Adrenal gland (tissue), 5 donors: ENCODE data around the gene PLEKHH1.

ENCODE experiments used
- CTCF ChIP-seq, 6 experiments: fragments of 450-650 bp in 4 of 6; fragments of 200-600 bp in 2 of 6; sonication (generic) in 1 of 6; IDR thresholded peaks; 1 replicate in 5 of 6; 2 replicates in 1 of 6; pipeline versions ENCODE4 v1.5.1 to v1.8.0; 2016 to 2021; ENCODE audit warnings: antibody characterized with exemption in 6 of 6, mild to moderate bottlenecking in 2 of 6, moderate library complexity in 1 of 6
- POLR2A ChIP-seq, 2 donors: fragments of 450-650 bp; IDR thresholded peaks; one replicate each; pipeline ENCODE4 v1.6.1; 2017; ENCODE audit warnings: antibody characterized with exemption in 2 of 2, mild to moderate bottlenecking in 2 of 2, moderate library complexity in 1 of 2
- donor health status: DM: no; HTN: no; CAD: no.

GRCh38 chr14:67497716-67498115 lies 35.4 kb upstream of the PLEKHH1 start:
- TF ChIP-seq CTCF (IDR thresholded peaks at IDR 0.05), result no peak
- no peak for TF ChIP-seq POLR2A (IDR thresholded peaks at IDR 0.05)
